Thoracic aorta (tissue), 2 donors: ENCODE results near the gene PHLDA1. TPM values are rescaled to one million over a fixed set of nuclear protein-coding genes. Genes with fewer than 3 reads are reported as not detected.

ENCODE experiments used
- ATAC-seq: fragments of 150-250 bp; one replicate; pipeline ENCODE4 v1.8.0; 2017; ENCODE audit warnings: low read depth; ENCODE audit not compliant: insufficient number of reproducible peaks, low FRiP score
- DNase-seq: peaks from one replicate; pipeline ENCODE4 v3.0.0-alpha.2; 2020; ENCODE audit warnings: low spot score
- H3K27ac ChIP-seq, 2 donors: fragments of 200-600 bp; sonication (generic); 1 replicate in 1 of 2; 2 replicates in 1 of 2; pipeline ENCODE4 v1.5.1; 2016; ENCODE audit warnings: mild to moderate bottlenecking in 2 of 2, moderate library complexity in 2 of 2
- H3K27me3 ChIP-seq: fragments of 200-600 bp; sonication (generic); replicated peaks from 2 replicates; pipeline ENCODE4 v1.6.0; 2016; ENCODE audit warnings: mild to moderate bottlenecking; ENCODE audit not compliant: insufficient read depth
- H3K36me3 ChIP-seq: fragments of 200-600 bp; sonication (generic); one replicate; pipeline ENCODE4 v1.5.1; 2016
- H3K4me1 ChIP-seq, 2 donors: fragments of 200-600 bp; sonication (generic); 1 replicate in 1 of 2; 2 replicates in 1 of 2; pipeline versions ENCODE4 v1.5.1 to v1.6.0; 2016; ENCODE audit warnings: low read depth in 2 of 2, mild to moderate bottlenecking in 1 of 2; ENCODE audit not compliant: control insufficient read depth in 1 of 2
- H3K4me3 ChIP-seq: fragments of 200-600 bp; sonication (generic); 2 replicates; pipeline ENCODE4 v1.5.1; 2016; ENCODE audit warnings: mild to moderate bottlenecking
- H3K9me3 ChIP-seq: fragments of 200-600 bp; sonication (generic); 2 replicates; pipeline ENCODE4 v1.5.1; 2016
- CTCF ChIP-seq: fragments of 200-600 bp; sonication (generic); IDR thresholded peaks from one replicate; pipeline ENCODE4 v1.5.1; 2019; ENCODE audit warnings: antibody characterized with exemption
- total RNA-seq, 2 donors: library from RNA; depleted of rRNA; stranded (reverse); fragments of >200 nt; gene quantifications; one replicate each; pipeline versions ENCODE4 v1.1.0 to v1.2.3, GENCODE V29; 2016

Gene PHLDA1
- total RNA-seq, 2 donors from 2014 or later: 27.3 to 35.3 TPM

GRCh38 chr12:76064904-76065303 lies 33.3 kb upstream of the PHLDA1 start:
- DNase-seq (no peak), ATAC-seq (no peak)
- TF ChIP-seq CTCF: no peak
- Histone ChIP-seq H3K4me1 (peaks cover 0 to 14% of the 10 kb centered on the region in 2 donors), H3K36me3 (peaks cover 8% of the 10 kb centered on the region), H3K27me3 (no peaks in the 10 kb centered on the region), H3K9me3 (peaks cover 8% of the 10 kb centered on the region), H3K4me3 (no peak overlapping the region), H3K27ac (no peak overlapping the region)

GRCh38 chr12:76060111-76060510 lies 28.5 kb upstream of the PHLDA1 start:
- peaks cover 5% of the 10 kb centered on the region for H3K9me3 ChIP-seq
- ATAC-seq: no peak
- TF ChIP-seq CTCF: no peak
- no peaks in the 10 kb centered on the region for H3K27me3 ChIP-seq
- H3K36me3 ChIP-seq: peaks cover 18% of the 10 kb centered on the region
- H3K27ac ChIP-seq: no peak overlapping the region
- DNase-seq: no peak
- H3K4me3 ChIP-seq: no peak overlapping the region
- no peaks in the 10 kb centered on the region for H3K4me1 ChIP-seq

GRCh38 chr12:76057326-76057725 lies 25.8 kb upstream of the PHLDA1 start:
- no peak for ATAC-seq
- H3K36me3 ChIP-seq: peaks cover 29% of the 10 kb centered on the region
- DNase-seq: no peak
- H3K27ac ChIP-seq: no peak overlapping the region
- no peak for TF ChIP-seq CTCF
- H3K27me3 ChIP-seq: no peaks in the 10 kb centered on the region
- H3K9me3 ChIP-seq: no peaks in the 10 kb centered on the region
- no peak overlapping the region for H3K4me3 ChIP-seq
- H3K4me1 ChIP-seq: no peaks in the 10 kb centered on the region

GRCh38 chr12:76055393-76055792 lies 23.8 kb upstream of the PHLDA1 start:
- ATAC-seq: no peak
- Histone ChIP-seq H3K27ac (no peak overlapping the region), H3K36me3 (peaks cover 32% of the 10 kb centered on the region), H3K4me1 (no peaks in the 10 kb centered on the region), H3K27me3 (no peaks in the 10 kb centered on the region), H3K4me3 (no peak overlapping the region), H3K9me3 (no peaks in the 10 kb centered on the region)
- no peak for DNase-seq
- TF ChIP-seq CTCF: no peak

- no peak overlapping the region for H3K4me3 ChIP-seq
- no peaks in the 10 kb centered on the region for H3K4me1 ChIP-seq
- DNase-seq (no peak), ATAC-seq (no peak)
- TF ChIP-seq CTCF: no peak
- no peaks in the 10 kb centered on the region for H3K27me3 ChIP-seq
- no peaks in the 10 kb centered on the region for H3K9me3 ChIP-seq
- peaks cover 23% of the 10 kb centered on the region for H3K36me3 ChIP-seq
- no peak overlapping the region for H3K27ac ChIP-seq
Measured at GRCh38 chr12:76049575-76050251, 18.1 kb upstream of the PHLDA1 start.
